ENCODE measurements around the gene CD276. TPM values are rescaled to one million over a fixed set of nuclear protein-coding genes. Genes with fewer than 3 reads are reported as not detected.
"Not testable (repeated sequence)": the region's sequence is repeated elsewhere in the genome, so short reads cannot be mapped to it uniquely, and the experiment has no call there.

CD276 gene
- 148 TPM for polyA plus RNA-seq (2013, experiment 1 of 2)
- polyA plus RNA-seq (2013, experiment 2 of 2): 165 TPM

GRCh38 chr15:73683777-73684580 is at the start of gene CD276:
CD276 (plus strand) TSS chr15:73684383; CDS start chr15:73699640, 15,257 bp downstream.
- no peaks in the 10 kb centered on the region for H3K36me3 ChIP-seq (ENCODE audit: insufficient read depth, low read length)
- no peaks in the 10 kb centered on the region for H3K27me3 ChIP-seq (ENCODE audit: insufficient read depth, low read length)
- H3K4me3 ChIP-seq (ENCODE audit: low read length): peak within 1 kb of the TSS; percentile 89
- peaks cover 20% of the 10 kb centered on the region; the same call in 1 of the 2 replicates for H3K4me1 ChIP-seq (ENCODE audit: insufficient read depth, low read length)
- under 1% methylated on average over 69 of the region's 69 CpGs for WGBS
- H3K9ac ChIP-seq (ENCODE audit: low read depth, low read length): peak within 1 kb of the TSS; percentile 89
- no peaks in the 10 kb centered on the region for H3K9me3 ChIP-seq (ENCODE audit: insufficient read depth, low read depth, low read length)
- peak within 1 kb of the TSS; percentile 79 for H3K27ac ChIP-seq (ENCODE audit: low read depth, low read length)

- H3K9ac ChIP-seq (ENCODE audit: low read depth, low read length): no peak overlapping the region
- no peaks in the 10 kb centered on the region for H3K9me3 ChIP-seq (ENCODE audit: insufficient read depth, low read depth, low read length)
- H3K27me3 ChIP-seq (ENCODE audit: insufficient read depth, low read length): no peaks in the 10 kb centered on the region
- H3K27ac ChIP-seq (ENCODE audit: low read depth, low read length): no peak overlapping the region
- H3K4me3 ChIP-seq (ENCODE audit: low read length): no peak overlapping the region
- peaks cover 16% of the 10 kb centered on the region; the same call in 1 of the 2 replicates for H3K4me1 ChIP-seq (ENCODE audit: insufficient read depth, low read length)
- no peaks in the 10 kb centered on the region for H3K36me3 ChIP-seq (ENCODE audit: insufficient read depth, low read length)
- WGBS: 61% methylated on average over 2 of the region's 2 CpGs
Observed at GRCh38 chr15:73637527-73637926, 46.7 kb upstream of the CD276 start.

- not testable (repeated sequence) for H3K9me3 ChIP-seq (ENCODE audit: insufficient read depth, low read depth, low read length); H3K36me3 ChIP-seq (ENCODE audit: insufficient read depth, low read length); H3K4me1 ChIP-seq (ENCODE audit: insufficient read depth, low read length); H3K9ac ChIP-seq (ENCODE audit: low read depth, low read length); H3K27ac ChIP-seq (ENCODE audit: low read depth, low read length); H3K27me3 ChIP-seq (ENCODE audit: insufficient read depth, low read length); H3K4me3 ChIP-seq (ENCODE audit: low read length)
- 89% methylated on average over 5 of the region's 5 CpGs for WGBS
Observed at GRCh38 chr15:73639464-73639863, 44.7 kb upstream of the CD276 start.

GRCh38 chr15:73647259-73648013 is 36.7 kb upstream of the CD276 start:
- H3K36me3 ChIP-seq (ENCODE audit: insufficient read depth, low read length): no peaks in the 10 kb centered on the region
- no peaks in the 10 kb centered on the region for H3K27me3 ChIP-seq (ENCODE audit: insufficient read depth, low read length)
- no peak overlapping the region for H3K4me3 ChIP-seq (ENCODE audit: low read length)
- WGBS: 83% methylated on average over 6 of the region's 6 CpGs
- no peaks in the 10 kb centered on the region for H3K9me3 ChIP-seq (ENCODE audit: insufficient read depth, low read depth, low read length)
- H3K4me1 ChIP-seq (ENCODE audit: insufficient read depth, low read length): no peaks in the 10 kb centered on the region
- H3K27ac ChIP-seq (ENCODE audit: low read depth, low read length): no peak overlapping the region
- no peak overlapping the region for H3K9ac ChIP-seq (ENCODE audit: low read depth, low read length)

GRCh38 chr15:73648014-73648295 is 36.2 kb upstream of the CD276 start:
- H3K4me3 ChIP-seq (ENCODE audit: low read length): no peak overlapping the region
- no peaks in the 10 kb centered on the region for H3K4me1 ChIP-seq (ENCODE audit: insufficient read depth, low read length)
- no peaks in the 10 kb centered on the region for H3K27me3 ChIP-seq (ENCODE audit: insufficient read depth, low read length)
- no peak overlapping the region for H3K27ac ChIP-seq (ENCODE audit: low read depth, low read length)
- H3K36me3 ChIP-seq (ENCODE audit: insufficient read depth, low read length): no peaks in the 10 kb centered on the region
- no peak overlapping the region for H3K9ac ChIP-seq (ENCODE audit: low read depth, low read length)
- no peaks in the 10 kb centered on the region for H3K9me3 ChIP-seq (ENCODE audit: insufficient read depth, low read depth, low read length)
- 87% methylated on average over 2 of the region's 2 CpGs for WGBS

- Histone ChIP-seq H3K4me3 (ENCODE audit: low read length) (no peak overlapping the region), H3K27me3 (ENCODE audit: insufficient read depth, low read length) (no peaks in the 10 kb centered on the region), H3K4me1 (ENCODE audit: insufficient read depth, low read length) (no peaks in the 10 kb centered on the region), H3K27ac (ENCODE audit: low read depth, low read length) (no peak overlapping the region), H3K9ac (ENCODE audit: low read depth, low read length) (no peak overlapping the region), H3K36me3 (ENCODE audit: insufficient read depth, low read length) (no peaks in the 10 kb centered on the region), H3K9me3 (ENCODE audit: insufficient read depth, low read depth, low read length) (no peaks in the 10 kb centered on the region)
- WGBS: 87% methylated on average over 3 of the region's 3 CpGs
Observed at GRCh38 chr15:73650416-73651126, 33.6 kb upstream of the CD276 start.

- WGBS: 87% methylated on average over 3 of the region's 3 CpGs
Observed at GRCh38 chr15:73654659-73655058, 29.5 kb upstream of the CD276 start.

GRCh38 chr15:73655724-73656123 is 28.5 kb upstream of the CD276 start:
- Histone ChIP-seq H3K36me3 (ENCODE audit: insufficient read depth, low read length) (no peaks in the 10 kb centered on the region), H3K9me3 (ENCODE audit: insufficient read depth, low read depth, low read length) (no peaks in the 10 kb centered on the region), H3K9ac (ENCODE audit: low read depth, low read length) (no peak overlapping the region), H3K4me1 (ENCODE audit: insufficient read depth, low read length) (no peaks in the 10 kb centered on the region), H3K4me3 (ENCODE audit: low read length) (no peak overlapping the region), H3K27ac (ENCODE audit: low read depth, low read length) (no peak overlapping the region), H3K27me3 (ENCODE audit: insufficient read depth, low read length) (no peaks in the 10 kb centered on the region)
- 100% methylated on average over 2 of the region's 2 CpGs for WGBS

More at GRCh38 chr15:73654659-73655058, 29.5 kb upstream of the CD276 start:
- Histone ChIP-seq H3K4me3 (ENCODE audit: low read length) (no peak overlapping the region), H3K27me3 (ENCODE audit: insufficient read depth, low read length) (no peaks in the 10 kb centered on the region), H3K9ac (ENCODE audit: low read depth, low read length) (no peak overlapping the region), H3K36me3 (ENCODE audit: insufficient read depth, low read length) (no peaks in the 10 kb centered on the region), H3K27ac (ENCODE audit: low read depth, low read length) (no peak overlapping the region), H3K9me3 (ENCODE audit: insufficient read depth, low read depth, low read length) (no peaks in the 10 kb centered on the region), H3K4me1 (ENCODE audit: insufficient read depth, low read length) (no peaks in the 10 kb centered on the region)

GRCh38 chr15:73658645-73659044 is 25.5 kb upstream of the CD276 start:
- no peak overlapping the region for H3K9ac ChIP-seq (ENCODE audit: low read depth, low read length)
- no peak overlapping the region for H3K4me3 ChIP-seq (ENCODE audit: low read length)
- H3K9me3 ChIP-seq (ENCODE audit: insufficient read depth, low read depth, low read length): 0 out of 2 replicates have a peak, but pooled peaks cover 3% of the 10 kb centered on the region
- 89% methylated on average over 1 of the region's 1 CpG for WGBS
- no peaks in the 10 kb centered on the region for H3K4me1 ChIP-seq (ENCODE audit: insufficient read depth, low read length)
- H3K36me3 ChIP-seq (ENCODE audit: insufficient read depth, low read length): no peaks in the 10 kb centered on the region
- no peak overlapping the region for H3K27ac ChIP-seq (ENCODE audit: low read depth, low read length)
- H3K27me3 ChIP-seq (ENCODE audit: insufficient read depth, low read length): no peaks in the 10 kb centered on the region

GRCh38 chr15:73660455-73660854 is 23.7 kb upstream of the CD276 start:
- Histone ChIP-seq H3K27ac (ENCODE audit: low read depth, low read length) (no peak overlapping the region), H3K4me1 (ENCODE audit: insufficient read depth, low read length) (no peaks in the 10 kb centered on the region), H3K36me3 (ENCODE audit: insufficient read depth, low read length) (no peaks in the 10 kb centered on the region), H3K27me3 (ENCODE audit: insufficient read depth, low read length) (no peaks in the 10 kb centered on the region), H3K9ac (ENCODE audit: low read depth, low read length) (no peak overlapping the region), H3K4me3 (ENCODE audit: low read length) (no peak overlapping the region), H3K9me3 (ENCODE audit: insufficient read depth, low read depth, low read length) (0 out of 2 replicates have a peak, but pooled peaks cover 3% of the 10 kb centered on the region)

- 98% methylated on average over 1 of the region's 1 CpG for WGBS
- Histone ChIP-seq H3K4me3 (ENCODE audit: low read length) (no peak overlapping the region), H3K27me3 (ENCODE audit: insufficient read depth, low read length) (no peaks in the 10 kb centered on the region), H3K36me3 (ENCODE audit: insufficient read depth, low read length) (no peaks in the 10 kb centered on the region), H3K4me1 (ENCODE audit: insufficient read depth, low read length) (no peaks in the 10 kb centered on the region), H3K9ac (ENCODE audit: low read depth, low read length) (no peak overlapping the region), H3K27ac (ENCODE audit: low read depth, low read length) (no peak overlapping the region), H3K9me3 (ENCODE audit: insufficient read depth, low read depth, low read length) (no peaks in the 10 kb centered on the region)
Observed at GRCh38 chr15:73674587-73674986, 9.6 kb upstream of the CD276 start.

Data from HUES64 (cell line).